Measurements from ENCODE around the gene KCNQ1.

DNA sequence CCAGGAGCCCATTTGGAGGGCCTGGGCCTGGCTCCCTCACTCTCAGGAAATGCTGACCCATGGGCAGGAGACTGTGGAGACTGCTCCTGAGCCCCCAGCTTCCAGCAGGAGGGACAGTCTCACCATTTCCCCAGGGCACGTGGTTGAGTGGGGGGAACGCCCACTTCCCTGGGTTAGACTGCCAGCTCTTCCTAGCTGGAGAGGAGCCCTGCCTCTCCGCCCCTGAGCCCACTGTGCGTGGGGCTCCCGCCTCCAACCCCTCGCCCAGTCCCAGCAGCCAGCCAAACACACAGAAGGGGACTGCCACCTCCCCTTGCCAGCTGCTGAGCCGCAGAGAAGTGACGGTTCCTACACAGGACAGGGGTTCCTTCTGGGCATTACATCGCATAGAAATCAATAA, 403.7 kb downstream of the KCNQ1 start:
- TF ChIP-seq CTCF (IDR thresholded peaks at IDR 0.05) (no peak), POLR2AphosphoS5 (IDR thresholded peaks at IDR 0.05) (no peak), POLR2A (IDR thresholded peaks at IDR 0.05) (no peak)

Data from upper lobe of left lung (tissue), 4 donors.